HCT116 (cell line): ENCODE measurements around the gene SH3GL3.

Experiments
- CTCF ChIP-seq, 3 experiments: fragments of 200-600 bp in 1 of 3; sonication (generic) in 1 of 3; IDR thresholded peaks in 2 of 3; conservative IDR thresholded peaks in 1 of 3; 2 replicates each; pipeline ENCODE4 v1.5.1; 2012 to 2017; ENCODE audit warnings: low read depth in 2 of 3, low read length in 2 of 3, antibody characterized with exemption in 1 of 3, borderline replicate concordance in 1 of 3, control low read depth in 1 of 3, mild to moderate bottlenecking in 1 of 3, mixed read lengths in 1 of 3, mixed run types in 1 of 3, moderate library complexity in 1 of 3; ENCODE audit not compliant: insufficient read depth in 1 of 3
- EGR1 ChIP-seq: IDR thresholded peaks from 2 replicates; pipeline ENCODE4 v1.6.1; 2012; ENCODE audit warnings: low read depth
- POLR2A ChIP-seq: IDR thresholded peaks from 2 replicates; pipeline ENCODE4 v1.7.0; 2011; ENCODE audit warnings: borderline replicate concordance; ENCODE audit not compliant: insufficient read depth, insufficient read length; ENCODE audit errors: extremely low read depth
- REST ChIP-seq: IDR thresholded peaks from 2 replicates; pipeline ENCODE4 v1.6.1; 2012; ENCODE audit warnings: low read depth

- no peak for TF ChIP-seq POLR2A
- no peak for TF ChIP-seq CTCF (IDR thresholded peaks at IDR 0.05 in 2 of 3, conservative IDR thresholded peaks at IDR 0.05 in 1 of 3; ENCODE audit: borderline replicate concordance in 1 of 3, insufficient read depth in 1 of 3, low read depth in 2 of 3, low read length in 2 of 3)
- no peak for TF ChIP-seq REST
- TF ChIP-seq EGR1 = no peak
Measured at GRCh38 chr15:83444936-83445335, 2.2 kb upstream of the SH3GL3 start.
